ENCODE results near the gene F8A2. TPM values are rescaled to one million over a fixed set of nuclear protein-coding genes. Genes with fewer than 3 reads are reported as not detected.
"Not testable (repeated sequence)": the region's sequence is repeated elsewhere in the genome, so short reads cannot be mapped to it uniquely, and the experiment has no call there.

Gene F8A2
- not detected for polyA plus RNA-seq (2013, experiment 1 of 2)
- polyA plus RNA-seq (2013, experiment 2 of 2), result not detected

GRCh38 chrX:155381843-155382528, at the start of gene F8A2:
TSS of gene F8A2 (plus strand) at chrX:155382095. CDS start at chrX:155382115, 20 bp downstream.
- H2BK120ac ChIP-seq (ENCODE audit: low read depth, low read length); H2BK5ac ChIP-seq (ENCODE audit: low read length); H3K23ac ChIP-seq (ENCODE audit: low read depth, low read length, poor library complexity); H3K36me3 ChIP-seq (replicated peaks in 1 of 2; ENCODE audit: control insufficient read depth in 2 of 2, insufficient read depth in 2 of 2, low read length in 2 of 2); H3K4me2 ChIP-seq (ENCODE audit: insufficient read depth, low read length, poor library complexity, severe bottlenecking); H3K27me3 ChIP-seq (ENCODE audit: control insufficient read depth in 3 of 3, insufficient read depth in 3 of 3, low read depth in 1 of 3, low read length in 3 of 3); H3K9ac ChIP-seq (ENCODE audit: low read depth, low read length, poor library complexity); H2AK5ac ChIP-seq (ENCODE audit: low read depth, low read length); H4K91ac ChIP-seq (ENCODE audit: low read depth, low read length, poor library complexity); H2BK15ac ChIP-seq (ENCODE audit: low read length); H4K8ac ChIP-seq (ENCODE audit: low read depth, low read length); H2AFZ ChIP-seq (ENCODE audit: low read length); H3K4me1 ChIP-seq (ENCODE audit: control insufficient read depth in 2 of 2, insufficient read depth in 1 of 2, low read depth in 1 of 2, low read length in 2 of 2); H2BK12ac ChIP-seq (ENCODE audit: low read length); H3K18ac ChIP-seq (ENCODE audit: low read length); H3K79me1 ChIP-seq (ENCODE audit: low read depth, low read length); DNase-seq (ENCODE audit: low spot score); H3K4ac ChIP-seq (ENCODE audit: low read length); H3K27ac ChIP-seq (replicated peaks; ENCODE audit: low read length); H3K4me3 ChIP-seq (ENCODE audit: low read length in 2 of 2); H3K14ac ChIP-seq (ENCODE audit: low read length); H3K9me3 ChIP-seq (replicated peaks in 1 of 2; ENCODE audit: control insufficient read depth in 2 of 2, insufficient read depth in 1 of 2, low read depth in 1 of 2, low read length in 2 of 2): not testable (repeated sequence)
- no CpG with 5 or more reads among the region's 90 CpGs for WGBS, 2 donors (ENCODE audit: extremely low coverage in 2 of 2, insufficient read length in 2 of 2, insufficient replicate concordance in 1 of 2)

GRCh38 chrX:155333544-155334100, 48.3 kb upstream of the F8A2 start:
- DNase-seq (ENCODE audit: low spot score), result no peak
- no peak overlapping the region for H2BK12ac ChIP-seq (ENCODE audit: low read length)
- H3K27ac ChIP-seq (replicated peaks; ENCODE audit: low read length), result no peak overlapping the region
- H2AFZ ChIP-seq (ENCODE audit: low read length), result no peak overlapping the region
- H3K4me2 ChIP-seq (ENCODE audit: insufficient read depth, low read length, poor library complexity, severe bottlenecking), result no peak overlapping the region
- H3K23ac ChIP-seq (ENCODE audit: low read depth, low read length, poor library complexity), result no peak overlapping the region
- H2BK120ac ChIP-seq (ENCODE audit: low read depth, low read length), result no peak overlapping the region
- H3K27me3 ChIP-seq (ENCODE audit: control insufficient read depth in 3 of 3, insufficient read depth in 3 of 3, low read depth in 1 of 3, low read length in 3 of 3), result no peaks in the 10 kb centered on the region
- WGBS, 2 donors (ENCODE audit: extremely low coverage in 2 of 2, insufficient read length in 2 of 2, insufficient replicate concordance in 1 of 2), result no CpG with 5 or more reads among the region's 2 CpGs
- no peaks in the 10 kb centered on the region for H3K9me3 ChIP-seq (replicated peaks in 1 of 2; ENCODE audit: control insufficient read depth in 2 of 2, insufficient read depth in 1 of 2, low read depth in 1 of 2, low read length in 2 of 2)
- no peak overlapping the region for H3K4ac ChIP-seq (ENCODE audit: low read length)
- no peaks in the 10 kb centered on the region for H3K79me1 ChIP-seq (ENCODE audit: low read depth, low read length)
- no peak overlapping the region for H2AK5ac ChIP-seq (ENCODE audit: low read depth, low read length)
- no peak overlapping the region for H4K91ac ChIP-seq (ENCODE audit: low read depth, low read length, poor library complexity)
- no peak overlapping the region for H4K8ac ChIP-seq (ENCODE audit: low read depth, low read length)
- H3K36me3 ChIP-seq (replicated peaks in 1 of 2; ENCODE audit: control insufficient read depth in 2 of 2, insufficient read depth in 2 of 2, low read length in 2 of 2), result no peaks in the 10 kb centered on the region
- no peak overlapping the region for H3K9ac ChIP-seq (ENCODE audit: low read depth, low read length, poor library complexity)
- no peak overlapping the region for H2BK5ac ChIP-seq (ENCODE audit: low read length)
- no peak overlapping the region for H2BK15ac ChIP-seq (ENCODE audit: low read length)
- H3K14ac ChIP-seq (ENCODE audit: low read length), result no peak overlapping the region
- H3K18ac ChIP-seq (ENCODE audit: low read length), result no peak overlapping the region
- no peak overlapping the region for H3K4me3 ChIP-seq (ENCODE audit: low read length in 2 of 2)
- no peaks in the 10 kb centered on the region for H3K4me1 ChIP-seq (ENCODE audit: control insufficient read depth in 2 of 2, insufficient read depth in 1 of 2, low read depth in 1 of 2, low read length in 2 of 2)

GRCh38 chrX:155334486-155335336, 47.2 kb upstream of the F8A2 start, which contains the start of gene CLIC2:
TSS of gene CLIC2 (minus strand) at chrX:155334614. CDS start at chrX:155334427, 187 bp downstream.
- no peak within 1 kb of the TSS for H2AFZ ChIP-seq (ENCODE audit: low read length)
- no peak within 1 kb of the TSS for H2BK120ac ChIP-seq (ENCODE audit: low read depth, low read length)
- no peak within 1 kb of the TSS for H3K23ac ChIP-seq (ENCODE audit: low read depth, low read length, poor library complexity)
- H3K14ac ChIP-seq (ENCODE audit: low read length), result no peak within 1 kb of the TSS
- no peak within 1 kb of the TSS for H3K18ac ChIP-seq (ENCODE audit: low read length)
- no peak within 1 kb of the TSS for H3K4me2 ChIP-seq (ENCODE audit: insufficient read depth, low read length, poor library complexity, severe bottlenecking)
- no peak within 1 kb of the TSS for H2BK12ac ChIP-seq (ENCODE audit: low read length)
- no peaks in the 10 kb centered on the region for H3K4me1 ChIP-seq (ENCODE audit: control insufficient read depth in 2 of 2, insufficient read depth in 1 of 2, low read depth in 1 of 2, low read length in 2 of 2)
- H3K4me3 ChIP-seq (ENCODE audit: low read length in 2 of 2), result no peak within 1 kb of the TSS
- H3K27ac ChIP-seq (replicated peaks; ENCODE audit: low read length), result no peak within 1 kb of the TSS
- H3K36me3 ChIP-seq (replicated peaks in 1 of 2; ENCODE audit: control insufficient read depth in 2 of 2, insufficient read depth in 2 of 2, low read length in 2 of 2), result no peaks in the 10 kb centered on the region
- no CpG with 5 or more reads among the region's 5 CpGs for WGBS, 2 donors (ENCODE audit: extremely low coverage in 2 of 2, insufficient read length in 2 of 2, insufficient replicate concordance in 1 of 2)
- no peak within 1 kb of the TSS for H4K91ac ChIP-seq (ENCODE audit: low read depth, low read length, poor library complexity)
- no peak within 1 kb of the TSS for H2BK5ac ChIP-seq (ENCODE audit: low read length)
- H3K4ac ChIP-seq (ENCODE audit: low read length), result no peak within 1 kb of the TSS
- H2AK5ac ChIP-seq (ENCODE audit: low read depth, low read length), result no peak within 1 kb of the TSS
- no peaks in the 10 kb centered on the region for H3K79me1 ChIP-seq (ENCODE audit: low read depth, low read length)
- no peak within 1 kb of the TSS for H3K9ac ChIP-seq (ENCODE audit: low read depth, low read length, poor library complexity)
- H4K8ac ChIP-seq (ENCODE audit: low read depth, low read length), result no peak within 1 kb of the TSS
- no peak for DNase-seq (ENCODE audit: low spot score)
- H3K27me3 ChIP-seq (ENCODE audit: control insufficient read depth in 3 of 3, insufficient read depth in 3 of 3, low read depth in 1 of 3, low read length in 3 of 3), result no peaks in the 10 kb centered on the region
- no peak within 1 kb of the TSS for H2BK15ac ChIP-seq (ENCODE audit: low read length)
- no peaks in the 10 kb centered on the region for H3K9me3 ChIP-seq (replicated peaks in 1 of 2; ENCODE audit: control insufficient read depth in 2 of 2, insufficient read depth in 1 of 2, low read depth in 1 of 2, low read length in 2 of 2)

GRCh38 chrX:155335337-155335712, 46.6 kb upstream of the F8A2 start:
- H3K4ac ChIP-seq (ENCODE audit: low read length); H3K79me1 ChIP-seq (ENCODE audit: low read depth, low read length); H3K27me3 ChIP-seq (ENCODE audit: control insufficient read depth in 3 of 3, insufficient read depth in 3 of 3, low read depth in 1 of 3, low read length in 3 of 3); H3K14ac ChIP-seq (ENCODE audit: low read length); H3K36me3 ChIP-seq (replicated peaks in 1 of 2; ENCODE audit: control insufficient read depth in 2 of 2, insufficient read depth in 2 of 2, low read length in 2 of 2); H3K23ac ChIP-seq (ENCODE audit: low read depth, low read length, poor library complexity); DNase-seq (ENCODE audit: low spot score); H3K4me2 ChIP-seq (ENCODE audit: insufficient read depth, low read length, poor library complexity, severe bottlenecking); H3K4me1 ChIP-seq (ENCODE audit: control insufficient read depth in 2 of 2, insufficient read depth in 1 of 2, low read depth in 1 of 2, low read length in 2 of 2); H3K27ac ChIP-seq (replicated peaks; ENCODE audit: low read length); H2AK5ac ChIP-seq (ENCODE audit: low read depth, low read length); H2BK12ac ChIP-seq (ENCODE audit: low read length); H2AFZ ChIP-seq (ENCODE audit: low read length); H2BK120ac ChIP-seq (ENCODE audit: low read depth, low read length); H4K8ac ChIP-seq (ENCODE audit: low read depth, low read length); H3K9me3 ChIP-seq (replicated peaks in 1 of 2; ENCODE audit: control insufficient read depth in 2 of 2, insufficient read depth in 1 of 2, low read depth in 1 of 2, low read length in 2 of 2); H3K4me3 ChIP-seq (ENCODE audit: low read length in 2 of 2); H3K18ac ChIP-seq (ENCODE audit: low read length); H2BK15ac ChIP-seq (ENCODE audit: low read length); H3K9ac ChIP-seq (ENCODE audit: low read depth, low read length, poor library complexity); H4K91ac ChIP-seq (ENCODE audit: low read depth, low read length, poor library complexity); H2BK5ac ChIP-seq (ENCODE audit: low read length): not testable (repeated sequence)
- WGBS, 2 donors (ENCODE audit: extremely low coverage in 2 of 2, insufficient read length in 2 of 2, insufficient replicate concordance in 1 of 2), result no CpG with 5 or more reads among the region's 1 CpG
